Tracheal epithelial cell (primary cell): ENCODE data around the gene HSPA12A. TPM values are rescaled to one million over a fixed set of nuclear protein-coding genes. Genes with fewer than 3 reads are reported as not detected.

Experiments
- total RNA-seq: library from RNA; depleted of rRNA; stranded (reverse); fragments of >200 nt; gene quantifications from 2 replicates; pipeline ENCODE4 v1.2.1, GENCODE V29; 2014

Gene HSPA12A, protein sequence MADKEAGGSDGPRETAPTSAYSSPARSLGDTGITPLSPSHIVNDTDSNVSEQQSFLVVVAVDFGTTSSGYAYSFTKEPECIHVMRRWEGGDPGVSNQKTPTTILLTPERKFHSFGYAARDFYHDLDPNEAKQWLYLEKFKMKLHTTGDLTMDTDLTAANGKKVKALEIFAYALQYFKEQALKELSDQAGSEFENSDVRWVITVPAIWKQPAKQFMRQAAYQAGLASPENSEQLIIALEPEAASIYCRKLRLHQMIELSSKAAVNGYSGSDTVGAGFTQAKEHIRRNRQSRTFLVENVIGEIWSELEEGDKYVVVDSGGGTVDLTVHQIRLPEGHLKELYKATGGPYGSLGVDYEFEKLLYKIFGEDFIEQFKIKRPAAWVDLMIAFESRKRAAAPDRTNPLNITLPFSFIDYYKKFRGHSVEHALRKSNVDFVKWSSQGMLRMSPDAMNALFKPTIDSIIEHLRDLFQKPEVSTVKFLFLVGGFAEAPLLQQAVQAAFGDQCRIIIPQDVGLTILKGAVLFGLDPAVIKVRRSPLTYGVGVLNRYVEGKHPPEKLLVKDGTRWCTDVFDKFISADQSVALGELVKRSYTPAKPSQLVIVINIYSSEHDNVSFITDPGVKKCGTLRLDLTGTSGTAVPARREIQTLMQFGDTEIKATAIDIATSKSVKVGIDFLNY
- total RNA-seq: 0.64 and 6.0 TPM in 2 replicates

DNA sequence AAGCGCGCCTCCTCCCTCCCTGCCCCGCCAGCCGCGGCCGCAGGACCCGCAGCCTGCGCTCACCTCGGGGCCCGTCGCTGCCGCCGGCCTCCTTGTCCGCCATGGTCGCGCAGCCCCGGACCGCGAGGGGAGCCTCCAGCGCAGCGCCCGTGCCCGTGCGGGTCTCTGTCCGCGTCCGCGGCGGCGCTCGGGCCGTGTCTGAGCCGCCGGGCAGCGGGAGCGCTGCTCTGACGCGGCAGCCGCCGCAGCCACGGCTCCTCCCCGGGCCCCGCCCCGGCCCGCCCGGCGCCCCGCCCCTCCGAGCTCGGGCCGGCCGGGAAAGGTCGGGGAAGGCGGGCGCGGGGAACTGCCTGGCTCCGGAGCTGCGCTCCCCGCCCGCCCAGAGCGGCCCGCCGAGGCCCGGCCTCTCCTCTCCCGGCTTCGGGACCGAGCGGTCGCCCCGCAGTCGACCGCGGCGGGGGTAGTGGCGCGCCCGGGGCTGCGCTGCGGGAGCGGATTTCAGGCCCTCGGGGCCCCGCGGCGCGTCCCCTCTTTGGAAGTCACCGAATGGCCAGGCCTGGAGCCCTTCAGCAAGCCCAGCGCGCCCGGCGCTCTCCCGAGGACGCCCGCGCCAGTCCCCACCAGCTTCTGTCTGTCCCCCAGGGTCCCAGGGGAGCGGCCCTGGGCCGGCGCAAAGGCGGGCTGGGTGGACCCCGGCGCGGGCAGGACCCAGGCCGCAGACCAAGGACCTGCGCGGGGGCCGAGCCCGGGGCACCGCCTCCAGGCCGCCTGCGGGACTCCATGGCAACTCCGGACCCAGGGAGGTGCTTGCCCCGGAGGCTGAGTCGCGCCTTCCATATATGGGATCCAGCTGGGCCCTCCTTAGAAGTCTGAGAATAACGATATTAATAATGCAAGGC, at the start of gene HSPA12A:
TSS of gene HSPA12A (minus strand) at position 200 of the 899 bp plus-strand sequence. CDS start at position 103, 97 bp downstream.

Other genes with a start within 250 kb of the HSPA12A start
- not detected in 2 replicates for gene PNLIP, start 196.6 kb downstream of the HSPA12A start, total RNA-seq
- gene PNLIPRP1, start 151.6 kb downstream of the HSPA12A start, total RNA-seq: not detected in 2 replicates
- gene PNLIPRP2, start 121.6 kb downstream of the HSPA12A start, total RNA-seq: not detected in 2 replicates
- gene ENO4, start 106.9 kb upstream of the HSPA12A start, total RNA-seq: not detected in 2 replicates